ENCODE measurements around the gene TVP23C. TPM values are rescaled to one million over a fixed set of nuclear protein-coding genes. Genes with fewer than 3 reads are reported as not detected.

Gene TVP23C
- total and polyA plus RNA-seq, 9 of the 15 experiments (the other 6 are each of a cell fraction or from before 2014, with no cell fraction given): 5.7 to 16.8 (median 8.2) TPM

Small RNA genes lying within 50 kb of the gene (small RNA-seq; reads per million reads assigned to genes)
- not detected for gene AC005838.1
- not detected for gene RF00090

Other genes with a start within 250 kb of the TVP23C start
- gene TEKT3, start 221.9 kb downstream of the TVP23C start, total RNA-seq (2014; rRNA removed): not detected in 2 replicates
- gene TEKT3, start 221.9 kb downstream of the TVP23C start, total RNA-seq (2014; rRNA removed; fragmentation: Illumina TruSeq; extraction: Trizol): not detected in 2 replicates
- gene TEKT3, start 221.9 kb downstream of the TVP23C start, total RNA-seq (2015; rRNA removed; fragmentation: Illumina TruSeq; extraction: Trizol): not detected in 2 replicates
- not detected in 2 replicates for gene TEKT3, start 221.9 kb downstream of the TVP23C start, total RNA-seq (2021)
- 0.11 TPM in 1 of 2 replicates, not detected in the other for gene TEKT3, start 221.9 kb downstream of the TVP23C start, polyA plus RNA-seq (2011; rRNA removed)
- gene TEKT3, start 221.9 kb downstream of the TVP23C start, polyA plus RNA-seq (2014; fragmentation: Illumina TruSeq; extraction: Trizol): not detected in 2 replicates
- not detected for gene TEKT3, start 221.9 kb downstream of the TVP23C start, polyA plus RNA-seq (2014; fragmentation: Nextera tagmentation; extraction: Ambion mirVana)
- 0.34 TPM in 1 of 2 replicates, not detected in the other for gene TEKT3, start 221.9 kb downstream of the TVP23C start, polyA plus RNA-seq (2014; rRNA removed)
- gene CDRT4, start 95.9 kb downstream of the TVP23C start, total RNA-seq (2014; rRNA removed): 3.5 and 4.4 TPM in 2 replicates
- 4.2 and 7.3 TPM in 2 replicates for gene CDRT4, start 95.9 kb downstream of the TVP23C start, total RNA-seq (2014; rRNA removed; fragmentation: Illumina TruSeq; extraction: Trizol)
- gene CDRT4, start 95.9 kb downstream of the TVP23C start, total RNA-seq (2015; rRNA removed; fragmentation: Illumina TruSeq; extraction: Trizol): 1.5 and 1.7 TPM in 2 replicates
- 3.0 and 3.1 TPM in 2 replicates for gene CDRT4, start 95.9 kb downstream of the TVP23C start, total RNA-seq (2021)
- gene CDRT4, start 95.9 kb downstream of the TVP23C start, polyA plus RNA-seq (2011; rRNA removed): 2.5 and 2.7 TPM in 2 replicates
- 4.2 and 4.5 TPM in 2 replicates for gene CDRT4, start 95.9 kb downstream of the TVP23C start, polyA plus RNA-seq (2014; fragmentation: Illumina TruSeq; extraction: Trizol)
- 1 to 10 TPM; 1.9 to 3.7 TPM for gene CDRT4, start 95.9 kb downstream of the TVP23C start, polyA plus RNA-seq (2014; fragmentation: Nextera tagmentation; extraction: Ambion mirVana)
- gene CDRT4, start 95.9 kb downstream of the TVP23C start, polyA plus RNA-seq (2014; rRNA removed): 6.2 and 6.4 TPM in 2 replicates
- gene FBXW10B, start 56.2 kb upstream of the TVP23C start, total RNA-seq (2014; rRNA removed): 0.18 TPM in 1 of 2 replicates, not detected in the other
- 0.33 TPM in 1 of 2 replicates, not detected in the other for gene FBXW10B, start 56.2 kb upstream of the TVP23C start, total RNA-seq (2014; rRNA removed; fragmentation: Illumina TruSeq; extraction: Trizol)
- gene FBXW10B, start 56.2 kb upstream of the TVP23C start, total RNA-seq (2015; rRNA removed; fragmentation: Illumina TruSeq; extraction: Trizol): not detected in 2 replicates
- 0.13 TPM in 1 of 2 replicates, not detected in the other for gene FBXW10B, start 56.2 kb upstream of the TVP23C start, total RNA-seq (2021)
- gene FBXW10B, start 56.2 kb upstream of the TVP23C start, polyA plus RNA-seq (2011; rRNA removed): 0.11 and 0.18 TPM in 2 replicates
- gene FBXW10B, start 56.2 kb upstream of the TVP23C start, polyA plus RNA-seq (2014; fragmentation: Illumina TruSeq; extraction: Trizol): not detected in 2 replicates
- gene FBXW10B, start 56.2 kb upstream of the TVP23C start, polyA plus RNA-seq (2014; fragmentation: Nextera tagmentation; extraction: Ambion mirVana): not detected
- 1.3 TPM in 1 of 2 replicates, not detected in the other for gene FBXW10B, start 56.2 kb upstream of the TVP23C start, polyA plus RNA-seq (2014; rRNA removed)
- gene TRIM16, start 120.8 kb upstream of the TVP23C start, total RNA-seq (2014; rRNA removed): 7.0 and 8.2 TPM in 2 replicates
- gene TRIM16, start 120.8 kb upstream of the TVP23C start, total RNA-seq (2014; rRNA removed; fragmentation: Illumina TruSeq; extraction: Trizol): 9.2 and 10.3 TPM in 2 replicates
- 7.8 and 8.7 TPM in 2 replicates for gene TRIM16, start 120.8 kb upstream of the TVP23C start, total RNA-seq (2015; rRNA removed; fragmentation: Illumina TruSeq; extraction: Trizol)
- gene TRIM16, start 120.8 kb upstream of the TVP23C start, total RNA-seq (2021): 8.2 and 9.2 TPM in 2 replicates
- gene TRIM16, start 120.8 kb upstream of the TVP23C start, polyA plus RNA-seq (2011; rRNA removed): 7.6 and 8.0 TPM in 2 replicates
- 6.4 and 8.3 TPM in 2 replicates for gene TRIM16, start 120.8 kb upstream of the TVP23C start, polyA plus RNA-seq (2014; fragmentation: Illumina TruSeq; extraction: Trizol)
- 1 to 10 TPM; 3.5 to 4.1 TPM for gene TRIM16, start 120.8 kb upstream of the TVP23C start, polyA plus RNA-seq (2014; fragmentation: Nextera tagmentation; extraction: Ambion mirVana)
- 6.7 and 10.7 TPM in 2 replicates for gene TRIM16, start 120.8 kb upstream of the TVP23C start, polyA plus RNA-seq (2014; rRNA removed)
- 14.5 and 15.5 TPM in 2 replicates for gene ZNF286A, start 136.3 kb upstream of the TVP23C start, total RNA-seq (2014; rRNA removed)
- gene ZNF286A, start 136.3 kb upstream of the TVP23C start, total RNA-seq (2014; rRNA removed; fragmentation: Illumina TruSeq; extraction: Trizol): 23.1 and 23.4 TPM in 2 replicates
- gene ZNF286A, start 136.3 kb upstream of the TVP23C start, total RNA-seq (2015; rRNA removed; fragmentation: Illumina TruSeq; extraction: Trizol): 19.7 and 22.5 TPM in 2 replicates
- gene ZNF286A, start 136.3 kb upstream of the TVP23C start, total RNA-seq (2021): 16.8 and 21.5 TPM in 2 replicates
- gene ZNF286A, start 136.3 kb upstream of the TVP23C start, polyA plus RNA-seq (2011; rRNA removed): 10.1 and 10.2 TPM in 2 replicates
- 16.7 and 18.4 TPM in 2 replicates for gene ZNF286A, start 136.3 kb upstream of the TVP23C start, polyA plus RNA-seq (2014; fragmentation: Illumina TruSeq; extraction: Trizol)
- 10 to 100 TPM in 1 of 2 experiments, 1 to 10 TPM in 1; 9.0 to 10.1 TPM for gene ZNF286A, start 136.3 kb upstream of the TVP23C start, polyA plus RNA-seq (2014; fragmentation: Nextera tagmentation; extraction: Ambion mirVana)
- 15.6 and 16.6 TPM in 2 replicates for gene ZNF286A, start 136.3 kb upstream of the TVP23C start, polyA plus RNA-seq (2014; rRNA removed)
- not detected in 2 replicates for gene TBC1D26, start 168.8 kb upstream of the TVP23C start, total RNA-seq (2014; rRNA removed)
- gene TBC1D26, start 168.8 kb upstream of the TVP23C start, total RNA-seq (2014; rRNA removed; fragmentation: Illumina TruSeq; extraction: Trizol): not detected in 2 replicates
- gene TBC1D26, start 168.8 kb upstream of the TVP23C start, total RNA-seq (2015; rRNA removed; fragmentation: Illumina TruSeq; extraction: Trizol): not detected in 2 replicates
- not detected in 2 replicates for gene TBC1D26, start 168.8 kb upstream of the TVP23C start, total RNA-seq (2021)
- gene TBC1D26, start 168.8 kb upstream of the TVP23C start, polyA plus RNA-seq (2011; rRNA removed): not detected in 2 replicates
- not detected in 2 replicates for gene TBC1D26, start 168.8 kb upstream of the TVP23C start, polyA plus RNA-seq (2014; fragmentation: Illumina TruSeq; extraction: Trizol)
- gene TBC1D26, start 168.8 kb upstream of the TVP23C start, polyA plus RNA-seq (2014; fragmentation: Nextera tagmentation; extraction: Ambion mirVana): under 1 TPM in 1 of 2 experiments, not detected in 1; 0.08 TPM
- not detected in 2 replicates for gene TBC1D26, start 168.8 kb upstream of the TVP23C start, polyA plus RNA-seq (2014; rRNA removed)

All from K562 (cell line).